Activated B cell treated with CpG ODN at 0.5 μM for 24 hours (primary cell): ENCODE results near the gene CISTR. TPM values are rescaled to one million over a fixed set of nuclear protein-coding genes. Genes with fewer than 3 reads are reported as not detected.

ENCODE experiments used
- ATAC-seq: fragments of 200-7000 bp; cut with Tn5 transposase; one replicate; pipeline ENCODE4 v1.10.0; 2021; ENCODE audit warnings: low read depth, mild to moderate bottlenecking, moderate library complexity
- CTCF ChIA-PET: fragments of 350-600 bp; sonication (Branson Sonifier 250); formaldehyde crosslinking; loops from one replicate; lab custom pipeline; 2021; ENCODE audit warnings: antibody characterized with exemption; lab: Charles Lee
- POLR2A ChIA-PET: fragments of 350-600 bp; sonication (Branson Sonifier 250); formaldehyde crosslinking; loops from one replicate; lab custom pipeline; 2021; ENCODE audit warnings: antibody characterized with exemption; lab: Charles Lee
- DNase-seq: peaks from one replicate; pipeline ENCODE4 v3.0.0; 2022
- H3K27ac Mint-ChIP-seq: one replicate; pipeline ENCODE4 v1.8.0; 2020; ENCODE audit warnings: mixed read lengths
- H3K27me3 Mint-ChIP-seq: one replicate; pipeline ENCODE4 v1.8.0; 2021; ENCODE audit warnings: mixed read lengths
- H3K36me3 Mint-ChIP-seq: one replicate; pipeline ENCODE4 v1.8.0; 2021; ENCODE audit warnings: low read depth, mixed read lengths
- H3K4me1 Mint-ChIP-seq: one replicate; pipeline ENCODE4 v1.8.0; 2021; ENCODE audit warnings: mixed read lengths
- H3K4me3 Mint-ChIP-seq: one replicate; pipeline ENCODE4 v1.8.0; 2020; ENCODE audit warnings: mild to moderate bottlenecking, mixed read lengths
- H3K9me3 Mint-ChIP-seq: one replicate; pipeline ENCODE4 v1.8.0; 2020; ENCODE audit warnings: mixed read lengths
- intact Hi-C: fragments of 100-400 bp; cut with micrococcal nuclease; formaldehyde crosslinking; loops from one replicate; pipeline ENCODE4 v1.15.1; 2024
- total RNA-seq: library from RNA; stranded (reverse); gene quantifications from 2 replicates; pipeline ENCODE4 v1.2.3, GENCODE V29; 2022
- TF ChIP-seq, protein P1 (sequence below): fragments of 200-600 bp; IDR thresholded peaks from one replicate; pipeline ENCODE4 v1.8.0; 2022; ENCODE audit warnings: antibody characterized with exemption, mild to moderate bottlenecking

Gene CISTR
- total RNA-seq, 1 donor from 2014 or later, result not detected

GRCh38 chr12:53776872-53777271 is 25.1 kb upstream of the CISTR start:
- no peak overlapping the region for H3K4me3 Mint-ChIP-seq
- CTCF ChIA-PET, result no interaction called here
- H3K27ac Mint-ChIP-seq, result no peak overlapping the region
- TF ChIP-seq, protein P1, sequence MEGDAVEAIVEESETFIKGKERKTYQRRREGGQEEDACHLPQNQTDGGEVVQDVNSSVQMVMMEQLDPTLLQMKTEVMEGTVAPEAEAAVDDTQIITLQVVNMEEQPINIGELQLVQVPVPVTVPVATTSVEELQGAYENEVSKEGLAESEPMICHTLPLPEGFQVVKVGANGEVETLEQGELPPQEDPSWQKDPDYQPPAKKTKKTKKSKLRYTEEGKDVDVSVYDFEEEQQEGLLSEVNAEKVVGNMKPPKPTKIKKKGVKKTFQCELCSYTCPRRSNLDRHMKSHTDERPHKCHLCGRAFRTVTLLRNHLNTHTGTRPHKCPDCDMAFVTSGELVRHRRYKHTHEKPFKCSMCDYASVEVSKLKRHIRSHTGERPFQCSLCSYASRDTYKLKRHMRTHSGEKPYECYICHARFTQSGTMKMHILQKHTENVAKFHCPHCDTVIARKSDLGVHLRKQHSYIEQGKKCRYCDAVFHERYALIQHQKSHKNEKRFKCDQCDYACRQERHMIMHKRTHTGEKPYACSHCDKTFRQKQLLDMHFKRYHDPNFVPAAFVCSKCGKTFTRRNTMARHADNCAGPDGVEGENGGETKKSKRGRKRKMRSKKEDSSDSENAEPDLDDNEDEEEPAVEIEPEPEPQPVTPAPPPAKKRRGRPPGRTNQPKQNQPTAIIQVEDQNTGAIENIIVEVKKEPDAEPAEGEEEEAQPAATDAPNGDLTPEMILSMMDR, result no peak
- H3K4me1 Mint-ChIP-seq, result no peaks in the 10 kb centered on the region
- no peaks in the 10 kb centered on the region for H3K36me3 Mint-ChIP-seq
- POLR2A ChIA-PET, result no interaction called here
- ATAC-seq (no peak), DNase-seq (no peak)
- H3K9me3 Mint-ChIP-seq, result no peaks in the 10 kb centered on the region
- intact Hi-C loops, result no loop called here
- H3K27me3 Mint-ChIP-seq, result peaks cover 9% of the 10 kb centered on the region

GRCh38 chr12:53775478-53776145 is 23.8 kb upstream of the CISTR start:
- intact Hi-C loops, result no loop called here
- CTCF ChIA-PET, result no interaction called here
- H3K9me3 Mint-ChIP-seq, result no peaks in the 10 kb centered on the region
- TF ChIP-seq, protein P1, result no peak
- DNase-seq (no peak), ATAC-seq (no peak)
- peaks cover 4% of the 10 kb centered on the region for H3K27me3 Mint-ChIP-seq
- no peaks in the 10 kb centered on the region for H3K36me3 Mint-ChIP-seq
- no peaks in the 10 kb centered on the region for H3K4me1 Mint-ChIP-seq
- POLR2A ChIA-PET, result no interaction called here
- no peak overlapping the region for H3K4me3 Mint-ChIP-seq
- H3K27ac Mint-ChIP-seq, result no peak overlapping the region

- no peak overlapping the region for H3K4me3 Mint-ChIP-seq
- CTCF ChIA-PET, result no interaction called here
- TF ChIP-seq, protein P1, result no peak
Observed at GRCh38 chr12:53770281-53770680, 18.5 kb upstream of the CISTR start.

GRCh38 chr12:53768976-53769375 is 17.2 kb upstream of the CISTR start:
- intact Hi-C loops, result no loop called here
- TF ChIP-seq, protein P1, result no peak
- H3K4me3 Mint-ChIP-seq, result no peak overlapping the region
- ATAC-seq (no peak), DNase-seq (no peak)
- peaks cover 20% of the 10 kb centered on the region for H3K27me3 Mint-ChIP-seq
- no peaks in the 10 kb centered on the region for H3K9me3 Mint-ChIP-seq
- CTCF ChIA-PET, result no interaction called here
- H3K27ac Mint-ChIP-seq, result no peak overlapping the region
- no peaks in the 10 kb centered on the region for H3K4me1 Mint-ChIP-seq
- POLR2A ChIA-PET, result no interaction called here
- H3K36me3 Mint-ChIP-seq, result no peaks in the 10 kb centered on the region

More at GRCh38 chr12:53770281-53770680, 18.5 kb upstream of the CISTR start:
- no peak for ATAC-seq
- Mint-ChIP-seq H3K27me3 (peaks cover 10% of the 10 kb centered on the region), H3K27ac (no peak overlapping the region), H3K4me1 (no peaks in the 10 kb centered on the region), H3K9me3 (no peaks in the 10 kb centered on the region), H3K36me3 (no peaks in the 10 kb centered on the region)
- DNase-seq, result no peak
- intact Hi-C loops, result no loop called here
- POLR2A ChIA-PET, result no interaction called here

DNA sequence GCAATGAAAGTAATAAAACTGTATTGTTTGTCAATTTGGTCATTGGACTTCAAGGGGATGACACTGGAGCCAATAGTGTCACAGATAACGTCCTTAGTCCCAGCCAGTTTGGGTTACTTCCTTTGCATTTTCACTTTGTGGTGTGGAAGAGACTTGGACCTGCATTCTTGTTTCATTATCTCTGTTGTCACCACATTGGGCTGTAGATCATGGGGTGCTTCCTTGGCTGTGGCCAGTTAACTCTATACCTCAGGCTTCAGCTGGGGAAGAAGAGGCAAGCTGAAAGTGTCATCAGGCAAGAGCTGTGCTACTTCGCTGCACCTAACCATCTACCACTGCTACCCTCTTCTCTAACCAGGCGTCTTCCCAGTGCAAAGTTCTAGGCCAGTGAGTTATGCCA is 15.1 kb upstream of the CISTR start:
- CTCF ChIA-PET, result no interaction called here
- POLR2A ChIA-PET, result no interaction called here
- no peaks in the 10 kb centered on the region for H3K36me3 Mint-ChIP-seq
- H3K27ac Mint-ChIP-seq, result no peak overlapping the region
- H3K9me3 Mint-ChIP-seq, result no peaks in the 10 kb centered on the region
- no peak for DNase-seq
- TF ChIP-seq, protein P1, result no peak
- intact Hi-C loops, result no loop called here
- ATAC-seq, result no peak
- peaks cover 30% of the 10 kb centered on the region for H3K27me3 Mint-ChIP-seq
- H3K4me1 Mint-ChIP-seq, result no peaks in the 10 kb centered on the region
- H3K4me3 Mint-ChIP-seq, result no peak overlapping the region
